GM10847 (cell line): ENCODE results near the gene NQO1.

Experiments used
- POLR2A ChIP-seq: IDR thresholded peaks from 2 replicates; pipeline ENCODE4 v1.6.1; 2011; ENCODE audit not compliant: insufficient read length; ENCODE audit errors: extremely low read depth

Gene NQO1

DNA sequence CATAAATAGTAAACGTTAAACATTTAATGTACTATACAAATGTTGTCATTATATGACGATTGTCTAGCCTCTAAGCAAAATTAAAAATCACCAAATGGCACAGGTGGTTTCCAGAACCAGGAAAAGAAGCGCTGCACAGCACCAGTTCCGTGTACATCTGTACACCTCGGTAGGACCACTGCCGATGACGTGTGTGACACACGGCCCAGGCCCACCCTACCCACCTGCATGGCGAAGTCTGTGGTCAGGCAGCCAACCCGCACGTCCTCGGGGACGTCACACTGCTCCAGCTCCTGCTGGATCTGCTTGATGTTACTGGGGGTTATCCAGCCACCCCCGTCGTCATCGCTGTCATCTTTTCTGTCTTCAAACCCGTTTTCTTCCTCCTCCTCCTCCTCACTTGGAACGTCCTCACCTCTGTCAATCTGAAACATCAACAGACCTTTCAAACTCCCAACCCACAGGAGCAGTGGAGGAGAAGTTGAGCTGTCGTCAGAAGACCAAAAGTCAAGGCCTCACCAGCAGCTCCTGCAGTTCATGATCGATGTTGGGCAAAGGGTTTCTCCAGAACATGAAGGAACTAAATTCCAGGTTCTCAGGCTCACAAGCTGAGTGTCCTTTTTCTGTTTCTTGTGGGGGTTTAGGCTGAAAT, 22.5 kb upstream of the NQO1 start:
- no peak for TF ChIP-seq POLR2A

GRCh38 chr16:69747115-69747514, 20.8 kb upstream of the NQO1 start:
- no peak for TF ChIP-seq POLR2A

GRCh38 chr16:69745959-69746358, 19.6 kb upstream of the NQO1 start:
- TF ChIP-seq POLR2A: no peak

DNA sequence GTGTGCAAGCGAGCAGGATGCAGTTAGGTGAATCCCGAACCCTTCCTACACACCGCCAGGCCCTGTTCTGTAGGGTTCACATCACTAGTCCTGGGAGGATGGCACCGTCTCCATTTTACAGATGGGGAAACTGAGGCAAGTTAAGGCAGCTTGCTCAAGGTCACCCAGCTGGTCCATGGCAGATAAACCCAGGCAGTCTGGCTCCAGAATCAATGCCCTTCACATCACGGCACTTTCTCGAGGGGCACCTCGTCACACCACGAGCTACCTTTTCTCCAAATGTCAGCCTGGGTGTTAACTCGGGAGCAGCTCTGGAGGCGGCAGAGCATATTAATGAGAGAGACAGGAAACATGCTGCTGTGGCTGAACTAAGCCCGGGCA, 18.9 kb upstream of the NQO1 start:
- no peak for TF ChIP-seq POLR2A

DNA sequence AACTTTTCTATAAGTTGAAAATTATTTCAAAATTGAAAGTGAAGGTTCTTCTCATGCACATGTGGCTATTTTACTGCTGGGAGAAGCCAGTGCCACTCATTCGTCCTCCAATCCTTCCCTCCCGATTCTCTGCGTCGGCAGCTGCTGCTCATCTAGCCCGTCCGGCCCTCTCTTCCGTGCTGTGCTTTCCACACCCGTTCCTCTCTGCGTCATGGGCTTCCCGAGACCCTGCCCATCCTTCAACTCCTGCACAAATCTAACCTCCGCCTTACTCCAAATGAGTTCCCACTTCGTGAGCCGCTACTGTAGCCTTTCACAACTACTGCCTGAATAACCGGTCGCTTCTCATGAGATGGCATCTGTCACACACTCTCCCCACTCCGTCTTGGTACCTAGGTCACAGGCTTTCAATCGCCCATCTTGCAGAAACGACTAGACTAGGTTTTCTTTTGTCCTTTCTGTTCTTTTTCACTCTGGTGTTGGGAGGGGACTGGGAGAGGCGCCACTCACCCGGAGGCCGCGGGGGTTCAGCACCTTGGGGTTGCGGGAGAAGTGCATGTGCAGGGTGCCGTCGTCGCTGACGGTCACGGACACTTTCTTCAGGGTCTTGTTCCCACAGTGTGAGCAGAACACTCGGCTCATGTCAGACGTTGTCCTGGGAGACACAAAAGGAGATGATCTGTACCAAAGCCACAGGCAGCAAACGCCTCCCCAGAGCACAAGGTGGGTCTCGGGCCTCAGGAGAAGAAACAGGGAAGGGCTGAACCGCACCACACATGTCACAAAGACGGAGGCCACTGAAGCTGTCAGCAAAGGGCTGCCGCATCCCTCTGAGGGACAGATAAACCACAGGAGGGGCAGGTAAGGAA, 18.2 kb upstream of the NQO1 start:
- no peak for TF ChIP-seq POLR2A

DNA sequence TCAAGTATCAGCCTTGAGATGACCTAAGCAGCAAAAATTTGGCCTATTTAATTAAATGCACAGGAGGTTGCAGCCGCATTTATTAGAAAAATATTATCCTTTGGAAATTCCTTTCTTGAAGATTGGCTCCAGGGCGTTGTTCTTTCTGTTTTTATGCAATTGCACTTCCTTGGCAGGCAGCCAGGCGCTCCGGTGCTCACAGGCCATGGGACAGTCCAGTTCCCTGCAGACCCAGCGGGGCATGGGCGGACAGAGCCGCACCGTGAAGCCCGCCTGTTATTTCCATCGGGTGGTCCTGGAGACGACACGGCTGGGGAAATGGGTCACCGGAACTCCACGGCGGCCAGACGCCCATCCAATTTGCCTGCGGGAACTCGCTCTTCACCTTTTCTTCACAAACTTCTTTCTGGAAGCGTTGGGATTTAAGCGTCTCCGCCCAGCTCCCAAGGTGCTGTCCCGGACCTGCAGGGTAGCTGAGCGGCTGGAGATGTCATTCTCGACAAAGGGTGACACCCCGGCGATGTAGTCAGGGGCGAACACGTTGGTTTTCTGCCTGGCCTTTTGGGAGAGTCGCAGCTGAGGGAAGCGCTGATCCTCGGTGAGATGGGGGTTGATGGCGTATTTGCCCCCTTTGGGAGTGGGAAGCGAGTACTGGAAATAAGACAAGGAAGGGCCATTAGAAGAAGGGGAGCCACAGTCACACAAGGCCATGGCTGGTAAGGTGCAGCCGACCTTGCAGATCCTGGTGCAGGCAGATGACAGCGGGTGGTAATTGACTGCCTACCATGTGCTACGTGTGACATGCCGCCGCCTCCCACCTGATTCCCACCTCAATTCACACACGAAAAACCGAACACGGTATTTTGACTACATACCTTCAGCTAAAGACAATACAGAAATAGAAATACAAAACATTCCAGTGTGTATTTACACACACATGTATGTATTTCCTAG, 15.9 kb upstream of the NQO1 start:
- no peak for TF ChIP-seq POLR2A

DNA sequence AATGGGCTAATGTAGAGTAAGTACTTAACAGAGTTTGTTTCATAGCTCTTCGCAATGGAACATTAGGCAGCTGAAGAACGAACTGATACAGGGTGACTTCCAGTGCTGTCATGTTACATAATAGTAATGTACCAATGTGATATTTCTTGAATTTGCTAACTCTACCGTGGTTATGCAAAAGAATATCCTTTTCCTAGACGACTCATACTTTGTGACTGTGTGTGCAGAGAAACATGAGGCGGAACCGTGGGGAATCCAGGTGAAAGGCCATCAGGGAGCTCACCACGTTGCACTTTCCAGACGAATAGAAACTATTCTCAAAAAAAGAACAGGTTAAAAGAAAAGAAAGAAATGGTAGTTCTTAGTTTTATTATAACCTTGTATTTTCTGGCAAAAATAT, 15.2 kb upstream of the NQO1 start:
- no peak for TF ChIP-seq POLR2A

GRCh38 chr16:69732101-69732500, 5.7 kb upstream of the NQO1 start:
- TF ChIP-seq POLR2A: no peak

- TF ChIP-seq POLR2A: no peak
Measured at GRCh38 chr16:69727916-69728270, 1.5 kb upstream of the NQO1 start.

GRCh38 chr16:69725480-69726312, 664 bp downstream of the NQO1 start:
- TF ChIP-seq POLR2A: no peak

DNA sequence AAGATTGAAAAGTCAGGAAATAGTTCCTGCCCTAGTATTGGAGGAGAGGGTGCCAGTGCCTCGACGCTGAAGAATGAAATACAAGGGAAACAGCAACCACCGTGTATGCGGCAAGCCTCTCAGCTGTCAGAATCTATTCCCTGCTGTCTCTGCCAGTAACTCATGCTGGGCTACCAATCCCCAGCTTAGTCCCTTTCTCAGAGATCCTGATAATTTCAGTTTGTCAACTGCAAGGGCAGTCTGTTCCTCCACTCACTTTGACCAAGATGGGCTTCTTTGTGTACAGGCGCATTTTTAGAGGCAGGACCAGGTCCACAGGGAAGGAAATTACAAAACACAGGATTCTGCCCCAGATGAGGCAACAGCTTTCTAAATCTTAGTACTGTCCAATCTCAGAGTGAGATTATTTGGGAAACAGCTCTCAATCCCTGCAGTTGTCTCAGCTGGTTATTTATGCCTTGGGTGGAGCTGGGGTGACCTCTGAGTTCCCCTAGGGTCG, 1.3 kb downstream of the NQO1 start:
- no peak for TF ChIP-seq POLR2A

DNA sequence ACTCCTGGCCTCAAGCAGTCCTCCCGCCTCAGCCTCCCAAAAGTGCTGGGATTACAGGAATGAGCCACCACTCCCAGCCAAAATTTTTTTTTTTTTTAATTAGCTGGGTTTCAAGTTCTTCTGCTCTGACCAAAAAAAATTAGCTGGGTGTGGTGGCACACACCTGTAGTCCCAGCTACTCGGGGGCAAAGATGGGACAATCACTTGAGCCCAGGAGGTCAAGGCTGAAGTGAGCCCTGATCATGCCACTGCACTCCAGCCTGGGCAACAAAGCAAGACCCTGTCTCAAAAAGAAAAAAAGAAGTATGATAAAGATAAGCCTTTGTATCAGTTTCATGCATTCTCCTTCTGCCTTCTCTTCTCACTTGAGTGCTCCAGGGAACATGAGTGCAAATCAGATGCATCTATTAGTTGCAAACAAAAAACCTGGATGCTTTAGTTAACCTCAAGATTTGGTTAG, 1.9 kb downstream of the NQO1 start:
- TF ChIP-seq POLR2A: no peak

- TF ChIP-seq POLR2A: no peak
Measured at GRCh38 chr16:69721441-69721957, 4.9 kb downstream of the NQO1 start.

GRCh38 chr16:69720822-69721430, 5.4 kb downstream of the NQO1 start:
- no peak for TF ChIP-seq POLR2A
